Brain microvascular endothelial cell (primary cell): ENCODE results near the gene AKAP3.

ENCODE experiments used
- DNase-seq: peaks from one replicate; pipeline ENCODE4 v3.0.0-alpha.2; 2020
- H3K27ac ChIP-seq: fragments of 250-450 bp; sonication (Bioruptor Pico); 2 replicates; pipeline ENCODE4 v1.5.1; 2020; ENCODE audit warnings: mild to moderate bottlenecking, moderate library complexity
- H3K27me3 ChIP-seq: fragments of 250-450 bp; sonication (Bioruptor Pico); replicated peaks from 2 replicates; pipeline ENCODE4 v1.5.1; 2020; ENCODE audit warnings: mild to moderate bottlenecking
- H3K36me3 ChIP-seq: fragments of 250-450 bp; sonication (Bioruptor Pico); replicated peaks from 2 replicates; pipeline ENCODE4 v1.5.1; 2020; ENCODE audit warnings: mild to moderate bottlenecking
- H3K4me3 ChIP-seq: 2 replicates; pipeline ENCODE4 v1.5.1; 2011; ENCODE audit warnings: low read depth, mild to moderate bottlenecking, control low read depth, low read length, moderate library complexity
- in situ Hi-C: cut with HindIII; loops from 2 replicates; pipeline ENCODE4 v1.10.0; 2017; ENCODE audit warnings: low sequenced_read_pairs, low pct_ligation_motif_present
- TF ChIP-seq, protein P1 (sequence below): IDR thresholded peaks from 2 replicates; pipeline ENCODE4 v1.5.1; 2011; ENCODE audit warnings: low read depth, mild to moderate bottlenecking, moderate library complexity, low read length, control low read depth, inconsistent platforms; ENCODE audit errors: missing control alignments

AKAP3 gene

GRCh38 chr12:4586500-4586899, 62.4 kb downstream of the AKAP3 start:
- Histone ChIP-seq H3K4me3 (no peak overlapping the region), H3K27ac (no peak overlapping the region), H3K27me3 (no peaks in the 10 kb centered on the region), H3K36me3 (no peaks in the 10 kb centered on the region)
- DNase-seq, result no peak
- TF ChIP-seq, protein P1, sequence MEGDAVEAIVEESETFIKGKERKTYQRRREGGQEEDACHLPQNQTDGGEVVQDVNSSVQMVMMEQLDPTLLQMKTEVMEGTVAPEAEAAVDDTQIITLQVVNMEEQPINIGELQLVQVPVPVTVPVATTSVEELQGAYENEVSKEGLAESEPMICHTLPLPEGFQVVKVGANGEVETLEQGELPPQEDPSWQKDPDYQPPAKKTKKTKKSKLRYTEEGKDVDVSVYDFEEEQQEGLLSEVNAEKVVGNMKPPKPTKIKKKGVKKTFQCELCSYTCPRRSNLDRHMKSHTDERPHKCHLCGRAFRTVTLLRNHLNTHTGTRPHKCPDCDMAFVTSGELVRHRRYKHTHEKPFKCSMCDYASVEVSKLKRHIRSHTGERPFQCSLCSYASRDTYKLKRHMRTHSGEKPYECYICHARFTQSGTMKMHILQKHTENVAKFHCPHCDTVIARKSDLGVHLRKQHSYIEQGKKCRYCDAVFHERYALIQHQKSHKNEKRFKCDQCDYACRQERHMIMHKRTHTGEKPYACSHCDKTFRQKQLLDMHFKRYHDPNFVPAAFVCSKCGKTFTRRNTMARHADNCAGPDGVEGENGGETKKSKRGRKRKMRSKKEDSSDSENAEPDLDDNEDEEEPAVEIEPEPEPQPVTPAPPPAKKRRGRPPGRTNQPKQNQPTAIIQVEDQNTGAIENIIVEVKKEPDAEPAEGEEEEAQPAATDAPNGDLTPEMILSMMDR, result no peak
- in situ Hi-C loops, result no loop called here

GRCh38 chr12:4584896-4585295, 64.0 kb downstream of the AKAP3 start:
- H3K27ac ChIP-seq, result no peak overlapping the region
- in situ Hi-C loops, result no loop called here
- no peaks in the 10 kb centered on the region for H3K27me3 ChIP-seq
- no peaks in the 10 kb centered on the region for H3K36me3 ChIP-seq
- TF ChIP-seq, protein P1, result no peak
- DNase-seq, result no peak
- no peak overlapping the region for H3K4me3 ChIP-seq

GRCh38 chr12:4584281-4584680, 64.6 kb downstream of the AKAP3 start:
- H3K27ac ChIP-seq, result no peak overlapping the region

DNA sequence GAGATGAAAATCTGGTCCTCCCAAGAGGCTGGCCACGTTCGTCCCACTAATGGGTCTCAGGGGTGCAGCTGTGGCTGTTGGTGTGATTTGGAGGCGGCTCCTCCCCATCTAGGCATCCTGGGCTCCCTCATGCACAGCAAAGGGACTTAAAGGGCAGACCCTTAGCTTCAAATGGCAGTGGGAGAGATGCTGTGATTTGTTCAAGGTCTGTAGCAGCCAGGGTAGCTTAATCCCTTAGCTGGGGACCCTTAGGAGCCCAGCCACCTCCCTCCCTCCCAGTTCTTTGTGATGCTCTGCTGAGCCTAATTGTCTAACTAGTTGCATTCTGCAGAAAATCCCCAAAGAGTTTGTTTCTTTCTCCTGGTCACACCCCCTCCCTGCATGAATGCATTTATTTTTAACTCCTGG, 68.6 kb downstream of the AKAP3 start:
- H3K27ac ChIP-seq, result no peak overlapping the region
- no peaks in the 10 kb centered on the region for H3K36me3 ChIP-seq
- no peak for DNase-seq
- H3K27me3 ChIP-seq, result no peaks in the 10 kb centered on the region
- no peak overlapping the region for H3K4me3 ChIP-seq
- TF ChIP-seq, protein P1, result no peak
- in situ Hi-C loops, result no loop called here

More at GRCh38 chr12:4584281-4584680, 64.6 kb downstream of the AKAP3 start:
- Histone ChIP-seq H3K27me3 (no peaks in the 10 kb centered on the region), H3K4me3 (no peak overlapping the region), H3K36me3 (no peaks in the 10 kb centered on the region)
- no peak for DNase-seq
- in situ Hi-C loops, result no loop called here
- TF ChIP-seq, protein P1, result no peak

DNA sequence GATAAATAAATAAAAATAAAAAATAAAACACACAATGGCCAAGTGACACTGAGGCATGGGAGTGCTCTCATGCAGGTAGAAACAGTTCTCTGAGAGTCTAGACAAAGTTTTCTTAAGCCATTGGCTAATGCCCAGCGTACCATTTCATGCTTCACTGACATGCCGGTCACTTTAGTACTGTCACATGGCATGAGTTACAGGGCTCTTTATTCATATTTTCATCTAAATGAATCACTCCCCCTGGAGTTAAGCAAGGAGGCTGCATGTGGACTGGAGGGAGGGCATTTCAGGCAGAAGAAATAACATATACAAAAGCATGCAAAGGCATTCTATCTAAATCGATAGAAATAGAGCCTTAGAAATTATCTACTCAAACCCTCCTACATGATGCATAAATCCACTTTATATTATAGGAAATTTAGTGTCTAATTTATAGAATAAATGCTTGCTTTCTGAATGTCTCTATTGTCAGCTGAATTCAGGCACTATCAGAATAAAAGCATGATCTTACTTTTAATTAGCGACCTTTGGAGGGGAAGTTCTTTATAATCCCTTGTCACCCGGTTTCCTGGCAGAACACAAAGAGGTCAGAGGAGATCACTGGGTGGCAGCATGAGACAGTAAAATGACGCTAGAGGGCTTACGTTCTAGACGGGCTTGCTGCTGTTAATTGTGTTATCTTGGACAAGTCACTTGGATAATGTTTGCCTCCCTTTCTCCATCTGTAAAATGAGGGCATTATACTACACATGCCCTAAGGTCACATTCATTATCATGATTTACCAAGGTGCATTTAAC, 69.3 kb downstream of the AKAP3 start:
- in situ Hi-C loops, result no loop called here
- no peak overlapping the region for H3K4me3 ChIP-seq
- no peak overlapping the region for H3K27ac ChIP-seq
- H3K36me3 ChIP-seq, result no peaks in the 10 kb centered on the region
- TF ChIP-seq, protein P1, result peak; percentile 59
- H3K27me3 ChIP-seq, result no peaks in the 10 kb centered on the region
- peak; percentile 9 for DNase-seq

DNA sequence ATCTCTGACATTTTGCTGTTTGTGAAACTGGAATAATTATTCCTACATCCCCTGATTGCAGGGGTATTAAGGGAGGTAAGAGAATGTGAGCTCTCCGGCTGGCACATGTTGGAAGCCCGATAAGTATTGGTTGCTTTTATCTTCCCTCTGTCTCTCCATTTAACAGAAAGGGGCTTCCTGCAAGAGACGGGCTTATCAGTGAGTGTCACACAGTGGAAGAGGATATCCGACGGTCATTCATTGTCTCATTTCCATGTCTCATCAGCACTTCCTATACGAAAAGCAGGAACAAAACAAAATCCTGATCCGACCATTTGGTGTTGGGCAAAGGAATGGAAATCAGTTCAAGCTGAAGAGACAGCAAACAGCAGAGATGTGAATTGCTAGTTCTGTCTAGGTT, 76.2 kb downstream of the AKAP3 start:
- in situ Hi-C loops, result no loop called here
- TF ChIP-seq, protein P1, result no peak
- DNase-seq, result no peak
- no peak overlapping the region for H3K27ac ChIP-seq
- no peak overlapping the region for H3K4me3 ChIP-seq
- H3K36me3 ChIP-seq, result no peaks in the 10 kb centered on the region
- H3K27me3 ChIP-seq, result no peaks in the 10 kb centered on the region
